Pancreas (tissue), 10 donors: ENCODE measurements around the gene RAPGEF4. TPM values are rescaled to one million over a fixed set of nuclear protein-coding genes. Genes with fewer than 3 reads are reported as not detected.
A peak's percentile ranks its signal among the peaks of the same experiment; 100 is the strongest.

Source experiments
- ATAC-seq, 4 donors: fragments of 200-7000 bp; cut with Tn5 transposase; one replicate each; pipeline versions ENCODE4 v1.8.0 to v1.9.1; 2020; ENCODE audit warnings: mild to moderate bottlenecking in 4 of 4, moderate library complexity in 4 of 4
- DNase-seq, 6 donors: peaks; one replicate each; pipeline ENCODE4 v3.0.0-alpha.2; 2020
- FAIRE-seq: peaks from 2 replicates; lab custom pipeline; 2012; peaks lifted over from hg19 to GRCh38; lab: Jason Lieb, UNC
- H3K27ac ChIP-seq, 4 donors: fragments of 200-600 bp; sonication (generic); 1 replicate in 3 of 4; 2 replicates in 1 of 4; pipeline versions ENCODE4 v1.5.0 to v1.8.0; 2020
- H3K27me3 ChIP-seq, 4 donors: fragments of 200-600 bp; one replicate each; pipeline ENCODE4 v1.8.0; 2021
- H3K36me3 ChIP-seq, 3 donors: fragments of 200-600 bp; sonication (generic) in 1 of 3; one replicate each; pipeline versions ENCODE4 v1.5.0 to v1.8.0; 2020 to 2021
- H3K4me1 ChIP-seq, 3 donors: fragments of 200-600 bp; one replicate each; pipeline ENCODE4 v1.8.0; 2021
- H3K4me3 ChIP-seq, 4 donors: fragments of 200-600 bp; sonication (generic) in 2 of 4; one replicate each; pipeline versions ENCODE4 v1.5.0 to v1.8.0; 2020 to 2021
- H3K9me3 ChIP-seq, 4 donors: fragments of 200-600 bp; one replicate each; pipeline ENCODE4 v1.8.0; 2021
- WGBS, 2 donors: extraction: QIAGEN DNeasy Blood & Tissue Kit; methylation state at CpG; one replicate each; pipeline ENCODE4 v1.1.7; 2013; 5-methylcytosine and 5-hydroxymethylcytosine counted together
- intact Hi-C, 3 donors: fragments of 100-400 bp; cut with DNase I; formaldehyde crosslinking; loops; one replicate each; pipeline versions ENCODE4 v1.11.1 to v1.14.2; 2022
- polyA plus RNA-seq, 2 donors: library from polyadenylated mRNA; stranded (reverse); fragments of 200-250 nt; gene quantifications; one replicate each; pipeline ENCODE4 v1.2.3, GENCODE V29; 2013
- total RNA-seq, 6 donors: library from RNA; stranded (reverse); fragmentation: NEBNext Ultra II Directional in 4 of 6; extraction: Animal tissue kit (Norgen Biotek cat#: 25700) in 4 of 6; gene quantifications; one replicate each; pipeline versions ENCODE4 v1.2.1 to v1.2.4, GENCODE V29; 2021 to 2023
- TF ChIP-seq, protein P1 (sequence below), 4 donors: fragments of 200-600 bp; sonication (generic) in 3 of 4; IDR thresholded peaks; one replicate each; pipeline versions ENCODE4 v1.5.0 to v1.8.0; 2021; ENCODE audit warnings: antibody characterized with exemption in 4 of 4
- donor health status: healthy with polysubstance abuse.
- donor health status: DM: no; HTN: no; CAD: no; lungs with moderate emphysema.
- donor health status: DM: no; HTN: no; CAD: no.
- donor health status: control.
- donor health status: control.
- donor health status: Bipolar disorder and iron deficiency.
- donor health status: DM: yes; HTN: yes; CAD: no.
- donor health status: DM: no; HTN: no; CAD: no.
- donor health status: DM: no; HTN: no; CAD: no.
- donor health status: DM: yes; HTN: yes; CAD: no.

RAPGEF4 gene
- total and polyA plus RNA-seq, 8 donors, result 2.1 to 9.0 (median 5.1) TPM

DNA sequence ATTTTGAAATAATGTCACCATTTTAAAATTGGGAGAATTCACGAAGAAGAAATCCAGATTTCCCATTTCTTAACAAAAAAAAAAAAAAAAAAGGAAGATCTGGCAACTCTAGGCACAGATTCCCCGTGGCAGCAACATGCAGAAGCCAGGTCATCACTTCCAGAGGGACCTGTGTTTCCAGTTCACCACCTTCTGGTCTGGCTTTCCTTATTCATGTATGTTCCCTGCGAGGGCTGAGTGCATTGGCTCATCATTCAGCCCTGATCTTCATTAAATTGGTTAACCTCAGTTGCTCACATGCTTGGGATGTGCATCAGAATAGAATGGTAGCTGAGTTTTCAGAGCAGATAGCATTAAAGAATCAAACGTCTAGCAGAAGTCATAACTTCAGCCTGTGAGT, 315.0 kb downstream of the RAPGEF4 start:
- intact Hi-C loops, result no loop called here
- Histone ChIP-seq H3K9me3 (no peaks in the 10 kb centered on the region), H3K27me3 (no peaks in the 10 kb centered on the region), H3K36me3 (no peaks in the 10 kb centered on the region), H3K27ac (no peak overlapping the region), H3K4me3 (no peak overlapping the region), H3K4me1 (peaks cover 8 to 23% (median 10%) of the 10 kb centered on the region in 3 donors)
- WGBS, 2 donors, result 88 to 94% methylated on average over 4 of the region's 4 CpGs
- DNase-seq, result no peak
- ATAC-seq, result no peak
- TF ChIP-seq, protein P1, sequence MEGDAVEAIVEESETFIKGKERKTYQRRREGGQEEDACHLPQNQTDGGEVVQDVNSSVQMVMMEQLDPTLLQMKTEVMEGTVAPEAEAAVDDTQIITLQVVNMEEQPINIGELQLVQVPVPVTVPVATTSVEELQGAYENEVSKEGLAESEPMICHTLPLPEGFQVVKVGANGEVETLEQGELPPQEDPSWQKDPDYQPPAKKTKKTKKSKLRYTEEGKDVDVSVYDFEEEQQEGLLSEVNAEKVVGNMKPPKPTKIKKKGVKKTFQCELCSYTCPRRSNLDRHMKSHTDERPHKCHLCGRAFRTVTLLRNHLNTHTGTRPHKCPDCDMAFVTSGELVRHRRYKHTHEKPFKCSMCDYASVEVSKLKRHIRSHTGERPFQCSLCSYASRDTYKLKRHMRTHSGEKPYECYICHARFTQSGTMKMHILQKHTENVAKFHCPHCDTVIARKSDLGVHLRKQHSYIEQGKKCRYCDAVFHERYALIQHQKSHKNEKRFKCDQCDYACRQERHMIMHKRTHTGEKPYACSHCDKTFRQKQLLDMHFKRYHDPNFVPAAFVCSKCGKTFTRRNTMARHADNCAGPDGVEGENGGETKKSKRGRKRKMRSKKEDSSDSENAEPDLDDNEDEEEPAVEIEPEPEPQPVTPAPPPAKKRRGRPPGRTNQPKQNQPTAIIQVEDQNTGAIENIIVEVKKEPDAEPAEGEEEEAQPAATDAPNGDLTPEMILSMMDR (IDR thresholded peaks at IDR 0.05), result no peak
- no peak for FAIRE-seq

DNA sequence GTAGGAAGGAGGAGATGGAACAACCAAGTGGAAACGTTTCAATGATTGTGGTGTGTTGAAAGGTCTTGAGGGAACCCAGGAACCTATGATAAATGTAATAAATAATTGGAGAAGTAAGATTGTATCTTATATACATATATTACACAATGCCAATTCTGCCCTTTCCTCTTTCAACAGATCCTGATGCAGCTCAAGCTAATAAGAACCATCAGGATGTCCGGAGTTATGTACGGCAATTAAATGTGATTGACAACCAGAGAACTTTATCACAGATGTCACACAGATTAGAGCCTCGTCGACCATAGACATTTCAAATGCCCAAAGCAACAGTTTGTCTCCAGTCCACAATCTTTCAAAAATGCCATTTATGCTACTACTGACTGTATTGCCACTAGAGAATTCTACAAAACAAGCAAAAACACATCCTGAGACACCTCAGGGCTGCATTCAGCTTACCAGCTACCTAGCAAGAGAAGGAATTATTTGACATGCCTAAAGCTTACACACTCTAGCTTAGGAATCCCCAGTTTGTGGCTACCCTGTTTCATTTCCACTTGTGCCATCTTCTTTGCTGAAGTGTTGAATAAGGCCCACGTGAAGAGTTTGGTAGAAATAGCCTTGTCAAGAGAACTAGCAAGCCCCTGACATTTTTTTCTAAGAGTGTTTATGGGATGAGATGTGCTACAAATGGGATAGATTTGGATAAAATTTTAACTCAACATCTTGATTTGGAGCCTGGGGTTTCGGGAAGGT, 316.0 kb downstream of the RAPGEF4 start:
- DNase-seq, result no peak
- Histone ChIP-seq H3K36me3 (no peaks in the 10 kb centered on the region), H3K27me3 (no peaks in the 10 kb centered on the region), H3K4me3 (no peak overlapping the region), H3K9me3 (no peaks in the 10 kb centered on the region), H3K27ac (no peak overlapping the region), H3K4me1 (peaks cover 8 to 19% (median 10%) of the 10 kb centered on the region in 3 donors)
- TF ChIP-seq, protein P1 (IDR thresholded peaks at IDR 0.05), result no peak
- no peak for FAIRE-seq
- 77 to 79% methylated on average over 7 of the region's 7 CpGs for WGBS, 2 donors
- intact Hi-C loops, result no loop called here
- no peak for ATAC-seq

DNA sequence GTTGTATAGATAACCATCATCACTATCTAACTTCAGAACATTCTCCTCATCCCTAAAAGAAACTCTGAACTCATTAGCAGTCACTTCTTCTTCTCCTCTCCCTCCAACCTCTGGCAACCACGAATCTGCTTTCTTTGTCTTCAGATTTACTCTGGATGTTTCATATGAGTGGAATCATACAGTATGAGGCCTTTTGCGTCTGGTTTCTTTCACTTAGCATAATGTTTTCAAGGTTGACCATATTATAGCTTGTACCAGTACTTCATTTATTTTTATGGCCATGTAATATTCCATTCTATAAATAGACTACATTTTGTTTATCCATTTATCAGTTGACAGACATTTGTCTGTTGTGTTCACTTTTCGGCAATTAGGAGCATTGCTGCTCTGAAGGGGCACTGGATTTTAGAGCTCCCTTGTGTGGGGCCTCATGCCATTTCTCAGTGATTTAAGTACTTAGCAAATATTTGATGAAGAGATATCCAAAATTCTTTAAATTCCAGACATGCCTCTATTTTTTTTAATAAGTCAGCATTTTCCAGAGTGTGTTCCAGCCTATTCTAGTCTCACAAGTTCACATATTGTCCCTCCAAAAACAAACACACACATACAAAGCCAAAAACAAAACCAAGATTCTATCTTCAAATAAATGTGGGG, 317.5 kb downstream of the RAPGEF4 start:
- 70 to 73% methylated on average over 3 of the region's 3 CpGs for WGBS, 2 donors
- ATAC-seq, result peak in 1 of 4 donors; percentile 5
- FAIRE-seq, result no peak
- H3K36me3 ChIP-seq, result no peaks in the 10 kb centered on the region
- H3K9me3 ChIP-seq, result no peaks in the 10 kb centered on the region
- H3K4me3 ChIP-seq, result no peak overlapping the region
- no peak for DNase-seq
- no peak overlapping the region for H3K27ac ChIP-seq
- TF ChIP-seq, protein P1 (IDR thresholded peaks at IDR 0.05), result no peak
- intact Hi-C loops, result no loop called here
- H3K27me3 ChIP-seq, result no peaks in the 10 kb centered on the region
- peaks cover 8 to 17% (median 10%) of the 10 kb centered on the region in 3 donors for H3K4me1 ChIP-seq

DNA sequence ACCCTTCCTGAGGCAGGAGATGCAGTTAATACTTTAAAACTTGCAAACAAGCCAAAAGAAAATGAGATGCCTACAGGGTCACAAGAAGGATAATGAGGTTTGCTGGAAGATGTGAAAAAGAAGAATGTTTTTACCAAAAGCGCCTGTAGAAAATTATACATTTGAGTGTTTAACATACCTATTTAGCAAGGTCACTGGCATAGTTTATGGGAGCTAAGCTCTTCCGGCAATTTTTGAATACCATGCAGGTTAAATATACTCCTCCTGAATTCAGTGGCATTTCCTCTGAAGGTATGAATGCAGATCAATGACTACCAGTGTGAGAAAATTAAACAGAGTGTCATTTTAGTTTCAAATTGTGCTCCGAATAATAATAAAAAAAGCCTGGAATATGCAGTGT, 318.8 kb downstream of the RAPGEF4 start:
- no peaks in the 10 kb centered on the region for H3K36me3 ChIP-seq
- no peak for FAIRE-seq
- ATAC-seq, result peak in 2 of 4 donors; percentile 34 to 36
- intact Hi-C loops, result no loop called here
- peaks cover 3 to 6% (median 3%) of the 10 kb centered on the region in 3 donors for H3K4me1 ChIP-seq
- WGBS, 2 donors, result 61 to 68% methylated on average over 3 of the region's 3 CpGs
- TF ChIP-seq, protein P1 (IDR thresholded peaks at IDR 0.05), result no peak
- no peak for DNase-seq
- H3K27ac ChIP-seq, result no peak overlapping the region
- H3K27me3 ChIP-seq, result no peaks in the 10 kb centered on the region
- no peaks in the 10 kb centered on the region for H3K9me3 ChIP-seq
- no peak overlapping the region for H3K4me3 ChIP-seq
